Skeletal muscle tissue (tissue), 4 donors: ENCODE measurements around the gene TMEM115. TPM values are rescaled to one million over a fixed set of nuclear protein-coding genes. Genes with fewer than 3 reads are reported as not detected.

ENCODE experiments used
- H3K27ac ChIP-seq: one replicate; pipeline ENCODE4 v1.7.0; 2013; ENCODE audit warnings: mild to moderate bottlenecking, low read depth, low read length, inconsistent platforms
- H3K27me3 ChIP-seq, 3 donors: one replicate each; pipeline ENCODE4 v1.7.0; 2013; ENCODE audit warnings: low read length in 3 of 3; ENCODE audit not compliant: control insufficient read depth in 3 of 3, insufficient read depth in 3 of 3
- H3K36me3 ChIP-seq, 3 donors: one replicate each; pipeline ENCODE4 v1.7.0; 2013; ENCODE audit warnings: low read length in 3 of 3; ENCODE audit not compliant: control insufficient read depth in 3 of 3, insufficient read depth in 3 of 3
- H3K4me1 ChIP-seq, 3 donors: one replicate each; pipeline ENCODE4 v1.7.0; 2013; ENCODE audit warnings: low read length in 3 of 3, mild to moderate bottlenecking in 3 of 3; ENCODE audit not compliant: control insufficient read depth in 3 of 3, insufficient read depth in 3 of 3
- H3K4me3 ChIP-seq, 3 donors: one replicate each; pipeline ENCODE4 v1.7.0; 2013; ENCODE audit warnings: low read length in 3 of 3
- H3K9ac ChIP-seq, 3 donors: one replicate each; pipeline ENCODE4 v1.7.0; 2013; ENCODE audit warnings: low read length in 3 of 3, mild to moderate bottlenecking in 3 of 3, moderate library complexity in 2 of 3, low read depth in 1 of 3
- H3K9me3 ChIP-seq, 3 donors: one replicate each; pipeline ENCODE4 v1.7.0; 2013; ENCODE audit warnings: low read length in 3 of 3; ENCODE audit not compliant: control insufficient read depth in 3 of 3
- total RNA-seq: library from RNA; depleted of rRNA; stranded (reverse); fragments of >200 nt; gene quantifications from one replicate; pipeline ENCODE4 v1.2.3, GENCODE V29; 2014
- donor health status: Osteomylitis.

TMEM115 gene
- total RNA-seq, 1 donor from 2014 or later, result 24.5 TPM

DNA sequence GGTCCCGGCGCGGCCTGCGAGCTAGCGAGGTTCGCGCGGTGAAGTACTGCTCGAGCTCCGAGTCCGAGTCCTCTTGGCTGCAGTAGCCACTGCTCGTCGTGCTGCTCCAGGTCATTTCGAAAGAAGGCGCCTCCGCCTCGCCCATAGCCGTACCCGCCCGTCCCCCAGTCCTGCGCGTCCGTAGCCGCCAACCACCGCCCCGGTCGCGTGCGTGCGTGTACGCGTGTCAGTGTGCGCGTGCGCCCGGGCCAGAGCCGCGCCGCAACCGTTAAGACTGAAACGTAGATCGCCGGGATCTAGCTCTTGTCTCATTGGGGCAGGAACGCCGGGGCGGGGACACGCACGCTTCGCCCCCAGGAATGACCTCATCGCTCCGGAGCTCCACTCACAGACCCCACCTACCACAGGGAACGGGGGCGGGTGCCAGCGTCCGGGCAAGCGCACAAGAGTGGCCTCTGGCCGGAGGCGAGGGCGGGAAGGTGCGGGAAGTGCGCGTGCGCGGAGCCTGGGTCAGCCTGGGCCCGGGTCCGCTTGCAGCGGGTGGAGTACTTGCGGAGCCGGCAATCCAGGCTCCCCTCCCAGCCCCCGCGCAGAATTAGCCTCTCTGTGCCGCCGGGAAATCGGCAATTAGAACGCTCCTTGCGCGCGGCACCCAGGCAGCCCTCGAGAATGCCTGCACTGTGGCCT lies 22.0 kb downstream of the TMEM115 start:
- peaks cover 0 to 5% (median 0%) of the 10 kb centered on the region in 3 donors for H3K27me3 ChIP-seq

DNA sequence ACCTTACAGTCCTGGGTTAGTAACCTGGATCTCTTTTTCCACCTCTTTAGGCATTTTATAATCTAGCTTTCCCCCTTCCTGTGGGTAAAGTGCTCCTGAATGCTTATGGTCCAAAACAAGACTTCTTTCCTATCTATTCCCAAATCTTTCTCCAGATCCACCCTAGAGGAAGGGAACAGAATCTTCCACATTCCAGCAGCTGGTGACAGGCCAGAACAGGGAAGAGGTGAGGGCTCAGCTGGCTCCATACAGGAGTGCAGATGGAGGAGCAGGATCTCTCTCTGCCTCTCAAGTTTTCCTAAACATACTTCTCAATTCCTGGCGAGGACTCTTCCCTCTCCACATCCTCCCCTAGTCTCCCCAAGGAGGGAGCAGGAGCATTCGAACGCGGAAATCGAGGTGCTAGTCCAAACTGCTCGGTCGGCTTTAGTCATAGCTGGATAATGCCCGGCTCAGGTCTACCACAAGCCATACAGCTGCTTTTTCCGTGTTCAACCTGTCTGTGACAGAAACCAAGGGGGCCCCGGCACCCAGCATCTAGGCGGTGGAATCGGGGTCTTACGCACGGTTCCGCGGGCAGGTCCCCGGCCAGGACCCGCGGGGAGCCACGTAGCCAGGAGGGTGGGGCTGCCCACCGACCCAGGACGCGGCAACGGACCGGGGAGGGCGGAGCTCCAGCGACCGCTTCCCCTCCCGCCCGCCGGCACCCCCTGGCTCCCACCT lies 22.7 kb downstream of the TMEM115 start:
- H3K4me3 ChIP-seq, result peak overlapping the region; percentile 78 to 91 (median 89)
- peaks cover 0 to 5% (median 0%) of the 10 kb centered on the region in 3 donors for H3K27me3 ChIP-seq
- H3K9ac ChIP-seq, result peak overlapping the region; percentile 88 to 98 (median 95)
- H3K27ac ChIP-seq, result peak overlapping the region; percentile 99
- peaks cover 57 to 80% (median 63%) of the 10 kb centered on the region in 3 donors for H3K4me1 ChIP-seq
- peaks cover 4 to 13% (median 8%) of the 10 kb centered on the region in 3 donors for H3K36me3 ChIP-seq
- no peaks in the 10 kb centered on the region for H3K9me3 ChIP-seq

More for the DNA sequence above, 22.0 kb downstream of the TMEM115 start:
- Histone ChIP-seq H3K36me3 (peaks cover 0 to 6% (median 2%) of the 10 kb centered on the region in 3 donors), H3K4me3 (peak overlapping the region; percentile 78 to 91 (median 89)), H3K4me1 (peaks cover 61 to 79% (median 61%) of the 10 kb centered on the region in 3 donors), H3K9me3 (no peaks in the 10 kb centered on the region), H3K9ac (peak overlapping the region; percentile 88 to 98 (median 95)), H3K27ac (peak overlapping the region; percentile 99)

DNA sequence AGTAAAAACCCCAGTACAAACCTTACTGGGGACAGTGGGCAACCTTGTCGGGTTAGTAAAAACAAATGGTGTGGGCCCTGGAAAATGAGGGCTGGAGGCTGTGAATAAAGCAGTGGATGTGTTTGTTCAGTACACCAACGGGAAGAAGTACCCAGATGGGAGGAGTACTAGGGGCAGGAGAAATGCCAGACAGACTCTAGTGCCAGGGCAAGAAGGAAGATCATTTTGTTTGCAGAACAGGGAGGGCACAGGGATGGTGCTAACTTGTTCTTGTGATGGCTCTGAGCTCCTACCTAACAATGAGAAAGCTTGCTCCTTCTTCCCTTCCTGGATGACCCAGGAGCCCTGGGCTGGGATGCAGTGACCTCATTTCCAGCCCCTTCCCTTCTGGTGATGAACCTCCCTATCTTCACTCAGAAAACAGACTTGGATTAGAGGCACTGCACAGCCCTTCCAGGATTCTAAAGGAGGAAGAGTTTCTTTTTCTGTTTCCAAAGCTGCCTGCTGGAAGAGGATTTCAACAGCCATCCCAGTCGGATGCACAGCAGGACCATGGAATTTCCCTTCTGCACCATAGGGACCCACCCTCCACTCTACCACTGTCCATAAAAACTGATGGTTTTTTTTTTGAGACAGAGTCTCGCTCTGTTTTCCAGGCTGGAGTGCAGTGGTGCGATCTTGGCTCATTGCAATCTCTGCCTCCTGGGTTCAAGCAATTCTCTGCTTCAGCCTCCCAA lies 24.8 kb downstream of the TMEM115 start:
- Histone ChIP-seq H3K4me1 (peaks cover 48 to 62% (median 50%) of the 10 kb centered on the region in 3 donors), H3K27ac (peak overlapping the region; percentile 77), H3K27me3 (no peaks in the 10 kb centered on the region), H3K4me3 (peak overlapping the region in 2 of 3 donors; percentile 22 to 38), H3K9me3 (no peaks in the 10 kb centered on the region), H3K36me3 (peaks cover 25 to 34% (median 29%) of the 10 kb centered on the region in 3 donors), H3K9ac (peak overlapping the region; percentile 40 to 74 (median 71))

DNA sequence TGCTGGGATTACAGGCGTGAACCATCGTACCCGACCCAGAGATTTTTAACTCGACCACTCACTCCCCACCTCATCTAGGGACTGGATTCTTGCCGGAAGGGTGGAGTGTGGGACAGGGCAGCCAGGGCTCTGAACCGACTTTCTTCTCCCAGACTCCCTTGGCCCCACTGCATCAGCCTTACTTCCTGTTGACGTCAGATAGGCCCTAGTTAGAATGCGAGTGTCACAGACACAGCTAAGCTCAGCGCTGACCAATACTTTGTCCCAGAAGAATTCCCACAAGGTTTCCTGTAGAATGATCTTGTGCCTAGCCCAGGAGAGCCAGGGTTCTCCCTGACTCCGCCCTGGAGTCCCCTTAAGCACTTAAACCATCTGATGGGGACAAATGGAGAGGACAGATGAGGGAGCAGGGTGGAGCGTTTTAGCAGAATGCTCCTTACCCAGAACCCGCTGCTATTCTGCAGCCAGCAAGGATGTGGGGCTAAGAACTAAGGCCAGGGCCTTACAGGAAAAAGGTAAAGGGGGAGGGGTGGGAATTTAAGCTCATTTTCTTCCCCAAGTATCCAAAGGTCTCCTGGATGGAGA lies 25.5 kb downstream of the TMEM115 start:
- Histone ChIP-seq H3K9me3 (no peaks in the 10 kb centered on the region), H3K9ac (peak overlapping the region; percentile 40 to 74 (median 71)), H3K27me3 (no peaks in the 10 kb centered on the region), H3K27ac (peak overlapping the region; percentile 77), H3K4me3 (peak overlapping the region in 2 of 3 donors; percentile 14 to 38), H3K4me1 (peaks cover 46 to 60% (median 48%) of the 10 kb centered on the region in 3 donors), H3K36me3 (peaks cover 25 to 37% (median 29%) of the 10 kb centered on the region in 3 donors)

DNA sequence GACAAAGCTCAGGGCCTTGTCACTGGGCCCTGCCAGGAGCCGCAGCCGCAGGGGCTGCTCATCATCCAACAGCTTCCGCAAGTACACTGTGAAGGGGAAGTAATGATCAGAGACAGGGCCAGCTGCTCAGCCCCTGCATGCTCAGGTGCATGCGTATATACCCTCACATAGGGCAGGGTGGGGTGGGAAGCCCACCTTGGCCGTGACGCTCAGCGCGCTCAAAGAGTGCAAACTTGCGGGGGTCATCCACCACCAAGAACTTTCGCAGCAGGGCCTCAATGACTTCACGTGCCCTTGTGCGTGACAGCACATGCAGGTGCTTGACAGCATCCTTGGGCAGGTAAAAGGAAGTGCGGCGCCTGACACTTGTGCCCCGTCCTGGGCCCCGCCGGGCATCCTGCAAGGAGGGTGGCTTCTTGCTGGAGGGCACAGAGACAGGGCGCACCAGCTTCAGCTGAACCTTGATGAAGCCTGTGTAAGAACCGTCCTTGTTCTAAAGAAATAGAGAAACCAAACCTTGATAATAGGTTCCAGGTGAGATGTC lies 27.9 kb downstream of the TMEM115 start:
- no peaks in the 10 kb centered on the region for H3K27me3 ChIP-seq
- no peaks in the 10 kb centered on the region for H3K9me3 ChIP-seq
- H3K4me3 ChIP-seq, result no peak overlapping the region
- H3K36me3 ChIP-seq, result peaks cover 25 to 37% (median 30%) of the 10 kb centered on the region in 3 donors
- H3K27ac ChIP-seq, result no peak overlapping the region
- H3K9ac ChIP-seq, result no peak overlapping the region
- H3K4me1 ChIP-seq, result peaks cover 45 to 56% (median 51%) of the 10 kb centered on the region in 3 donors

DNA sequence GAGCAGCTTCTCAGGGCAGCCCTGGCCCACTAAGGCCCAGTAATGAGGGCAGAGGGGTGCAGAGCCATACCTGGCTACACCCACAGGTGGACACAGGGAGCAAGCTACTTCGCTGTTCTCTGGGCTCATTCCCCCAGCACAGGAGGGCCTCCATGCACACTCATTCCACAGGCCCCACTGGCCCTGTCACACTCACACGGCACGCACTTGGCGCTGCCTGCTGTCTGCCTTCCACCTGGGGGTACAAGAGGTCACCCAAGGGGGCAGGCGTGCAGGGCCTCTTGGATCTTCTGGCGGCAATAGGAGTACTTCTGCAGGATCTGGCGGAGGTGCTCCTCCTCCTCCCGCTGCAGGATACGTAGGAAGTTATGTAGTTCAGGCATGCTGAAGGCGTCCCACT lies 29.0 kb downstream of the TMEM115 start:
- no peaks in the 10 kb centered on the region for H3K9me3 ChIP-seq
- no peak overlapping the region for H3K4me3 ChIP-seq
- no peaks in the 10 kb centered on the region for H3K27me3 ChIP-seq
- H3K27ac ChIP-seq, result no peak overlapping the region
- peak overlapping the region in 1 of 3 donors; percentile 32 for H3K9ac ChIP-seq
- peaks cover 34 to 51% (median 40%) of the 10 kb centered on the region in 3 donors for H3K4me1 ChIP-seq
- H3K36me3 ChIP-seq, result peaks cover 28 to 44% (median 39%) of the 10 kb centered on the region in 3 donors

DNA sequence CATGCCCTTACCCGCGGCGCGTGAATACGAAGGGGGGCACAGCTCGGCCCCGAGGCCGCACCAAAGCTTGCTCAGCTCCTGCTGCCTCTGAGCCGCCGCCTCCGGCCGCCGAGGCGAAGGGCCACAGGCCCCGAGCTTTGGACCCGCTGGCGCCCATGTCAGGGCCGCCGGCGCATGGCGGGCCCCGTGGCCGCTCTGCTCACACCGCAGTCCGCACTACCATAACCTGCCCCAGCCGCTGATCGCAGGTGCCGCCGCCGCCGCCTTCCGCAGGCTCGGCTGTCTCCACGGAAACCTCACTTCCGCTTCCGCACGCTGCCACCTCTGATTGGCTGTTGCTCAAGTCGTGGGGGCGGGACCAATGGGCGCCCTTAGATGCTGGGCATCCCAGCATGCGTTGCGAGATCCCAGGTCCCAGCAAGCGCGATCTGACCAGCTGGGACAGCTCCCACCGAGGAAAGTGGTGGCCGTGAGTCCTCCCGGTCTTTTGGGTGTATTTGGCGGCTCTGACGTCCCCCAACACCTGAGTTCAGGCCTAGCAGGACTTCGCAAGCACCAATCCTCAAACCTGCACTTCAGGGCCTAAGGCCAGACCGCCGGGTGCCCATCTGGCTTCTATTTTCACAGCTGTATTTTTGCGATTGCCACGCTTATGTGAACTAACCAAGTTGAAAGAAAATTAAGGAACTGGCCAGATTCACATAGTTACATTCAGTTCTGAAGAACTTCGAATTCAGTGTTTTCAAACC lies 31.2 kb downstream of the TMEM115 start, which contains the start of gene TUSC2:
TSS of gene TUSC2 (minus strand) at position 281 of the 749 bp plus-strand sequence. CDS start at position 157, 124 bp downstream.
- Histone ChIP-seq H3K27me3 (no peaks in the 10 kb centered on the region), H3K36me3 (peaks cover 31 to 41% (median 40%) of the 10 kb centered on the region in 3 donors), H3K9ac (peak within 1 kb of the TSS; percentile 94 to 97 (median 95)), H3K4me1 (peaks cover 23 to 45% (median 40%) of the 10 kb centered on the region in 3 donors), H3K27ac (peak within 1 kb of the TSS; percentile 82), H3K9me3 (no peaks in the 10 kb centered on the region), H3K4me3 (peak within 1 kb of the TSS; percentile 84 to 92 (median 87))

DNA sequence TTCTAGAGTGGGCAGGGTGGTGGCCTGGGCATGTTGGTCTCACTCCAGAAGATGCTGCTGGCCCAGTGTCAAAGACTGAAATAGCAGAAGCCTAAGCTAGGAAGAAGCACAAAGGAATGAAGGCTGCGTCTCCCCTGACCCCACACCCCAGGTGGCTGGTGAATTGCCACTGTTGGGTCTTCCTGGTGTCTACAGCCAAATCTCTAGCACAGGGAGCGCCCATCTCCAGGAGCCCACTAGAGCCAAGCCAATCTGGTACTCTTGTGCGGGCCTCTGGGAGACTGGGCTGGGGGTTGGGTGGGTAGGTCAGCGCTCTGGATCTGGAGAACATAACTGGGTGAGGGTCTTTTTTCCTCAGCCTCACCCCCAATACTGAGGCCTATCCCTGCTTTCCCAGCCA lies 32.2 kb downstream of the TMEM115 start:
- Histone ChIP-seq H3K9ac (peak overlapping the region; percentile 94 to 97 (median 95)), H3K27ac (peak overlapping the region; percentile 82), H3K9me3 (no peaks in the 10 kb centered on the region), H3K4me1 (peaks cover 25 to 48% (median 42%) of the 10 kb centered on the region in 3 donors), H3K27me3 (no peaks in the 10 kb centered on the region), H3K4me3 (peak overlapping the region; percentile 84 to 92 (median 87)), H3K36me3 (peaks cover 31 to 38% (median 36%) of the 10 kb centered on the region in 3 donors)
